ENCODE measurements around the gene DENND1A. TPM values are rescaled to one million over a fixed set of nuclear protein-coding genes. Genes with fewer than 3 reads are reported as not detected.

The DENND1A gene
- total RNA-seq, 1 experiment from 2014 or later: 29.7 TPM

DNA sequence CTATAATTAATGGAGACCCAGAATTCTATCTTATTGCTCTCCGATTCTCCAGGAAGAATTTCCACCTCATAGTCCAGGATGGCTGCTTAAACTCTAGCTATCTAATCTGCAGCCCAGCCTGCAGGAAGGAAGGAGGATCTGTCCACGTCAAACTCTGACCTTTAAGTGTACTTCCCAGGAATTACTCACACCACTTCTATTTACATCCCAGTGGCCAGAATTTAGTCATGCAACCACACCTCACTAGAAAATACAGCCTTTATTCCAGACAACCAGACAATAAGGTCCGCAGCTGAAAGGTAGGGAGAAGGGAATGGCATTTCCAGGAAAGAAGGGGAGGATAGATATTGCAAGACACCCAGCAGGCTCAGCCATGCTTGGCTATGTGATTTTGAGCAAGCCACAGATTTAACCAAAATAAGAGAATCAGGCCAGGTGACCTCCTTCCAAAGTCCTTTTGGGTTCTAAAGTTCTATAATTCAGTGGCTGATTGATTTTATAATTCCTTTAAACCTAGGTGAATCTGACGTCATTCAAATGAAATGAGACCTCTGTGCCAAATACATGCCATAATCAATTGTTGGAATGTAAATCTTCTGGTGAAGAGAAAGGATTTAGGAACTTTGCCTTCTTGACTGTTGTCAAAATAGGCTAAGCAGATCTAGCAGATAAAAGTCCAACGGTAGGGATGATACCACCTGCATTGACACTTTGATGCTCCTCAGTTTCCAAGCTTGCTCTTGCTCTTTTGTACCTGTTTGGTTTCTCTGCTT is 3.7 kb upstream of the DENND1A start:
- Histone ChIP-seq H3K27me3 (ENCODE audit: low read length) (no peaks in the 10 kb centered on the region), H3K9ac (ENCODE audit: low read length) (peak overlapping the region; percentile 58), H3K27ac (ENCODE audit: low read length) (peak overlapping the region; percentile 98), H3K4me1 (ENCODE audit: insufficient read depth, low read length) (peaks cover 40% of the 10 kb centered on the region), H3K79me2 (ENCODE audit: low read length) (peaks cover 9% of the 10 kb centered on the region), H3K36me3 (ENCODE audit: low read depth, low read length) (no peaks in the 10 kb centered on the region), H3K9me2 (replicated peaks; ENCODE audit: low read length) (no peaks in the 10 kb centered on the region), H3K9me3 (ENCODE audit: low read length) (no peaks in the 10 kb centered on the region), H3K4me2 (ENCODE audit: low read length) (peak overlapping the region; percentile 79), H4K20me1 (ENCODE audit: low read length) (no peaks in the 10 kb centered on the region), H2AFZ (ENCODE audit: low read length) (peak overlapping the region; percentile 58; the same call in 1 of the 2 replicates), H3K4me3 (ENCODE audit: low read length) (peak overlapping the region; percentile 55; the same call in 1 of the 2 replicates), H3F3A (ENCODE audit: low read length, unreplicated experiment) (no peaks in the 10 kb centered on the region)
- ChIA-PET CTCF (no interaction called here), POLR2A (ENCODE audit: unreplicated experiment) (no interaction called here)
- TF ChIP-seq CTCF (conservative IDR thresholded peaks at IDR 0.05; ENCODE audit: low read depth, low read length) (no peak), EZH2phosphoT487 (IDR thresholded peaks at IDR 0.05; ENCODE audit: borderline replicate concordance, low read length) (no peak), EZH2 (IDR thresholded peaks at IDR 0.05; ENCODE audit: low read length, unreplicated experiment) (no peak)
- peak; percentile 78 for ATAC-seq
- BruUV-seq (replicated peaks): TSS peak; percentile 54
- DNase-seq: peak; percentile 84
- intact Hi-C loops (cut with micrococcal nuclease): loop anchor here (10.0 kb wide), 1 partner anchor 71 kb away; no protein-coding TSS in a partner anchor

GRCh38 chr9:123929177-123929869 is 603 bp downstream of the DENND1A start:
- TSS peak; percentile 82 for BruUV-seq (replicated peaks)

More at GRCh38 chr9:123929177-123929869, 603 bp downstream of the DENND1A start:
- peak overlapping the region; percentile 79 for H3K4me2 ChIP-seq (ENCODE audit: low read length)
- H3K9me3 ChIP-seq (ENCODE audit: low read length): no peaks in the 10 kb centered on the region
- ChIA-PET POLR2A (ENCODE audit: unreplicated experiment) (no interaction called here), CTCF (no interaction called here)
- H3K36me3 ChIP-seq (ENCODE audit: low read depth, low read length): no peaks in the 10 kb centered on the region
- no peak for TF ChIP-seq EZH2 (IDR thresholded peaks at IDR 0.05; ENCODE audit: low read length, unreplicated experiment)
- TF ChIP-seq CTCF (conservative IDR thresholded peaks at IDR 0.05; ENCODE audit: low read depth, low read length): no peak
- no peak for TF ChIP-seq EZH2phosphoT487 (IDR thresholded peaks at IDR 0.05; ENCODE audit: borderline replicate concordance, low read length)
- 0 out of 2 replicates have a peak, but pooled peaks cover 4% of the 10 kb centered on the region for H4K20me1 ChIP-seq (ENCODE audit: low read length)
- peak overlapping the region; percentile 80 for H3K4me3 ChIP-seq (ENCODE audit: low read length)
- H3F3A ChIP-seq (ENCODE audit: low read length, unreplicated experiment): no peaks in the 10 kb centered on the region
- H3K27ac ChIP-seq (ENCODE audit: low read length): peak overlapping the region; percentile 43
- peak overlapping the region; percentile 7; the same call in 1 of the 2 replicates for H2AFZ ChIP-seq (ENCODE audit: low read length)
- H3K9me2 ChIP-seq (replicated peaks; ENCODE audit: low read length): no peaks in the 10 kb centered on the region
- peaks cover 42% of the 10 kb centered on the region for H3K79me2 ChIP-seq (ENCODE audit: low read length)
- no peak for ATAC-seq
- no peak for DNase-seq
- H3K4me1 ChIP-seq (ENCODE audit: insufficient read depth, low read length): peaks cover 75% of the 10 kb centered on the region
- H3K9ac ChIP-seq (ENCODE audit: low read length): peak overlapping the region; percentile 68
- intact Hi-C loops (cut with micrococcal nuclease): loop anchor here (5.0 kb wide), 1 partner anchor 387 kb away; no protein-coding TSS in a partner anchor
- no peaks in the 10 kb centered on the region for H3K27me3 ChIP-seq (ENCODE audit: low read length)

Measured in PC-3 (cell line).